ENCODE data around the gene SMKR1. TPM values are rescaled to one million over a fixed set of nuclear protein-coding genes. Genes with fewer than 3 reads are reported as not detected.

The SMKR1 gene
- total and polyA plus RNA-seq, 10 donors: 0.91 to 2.2 (median 1.4) TPM; not detected in 5

Small RNA genes within 50 kb of the gene (small RNA-seq; reads per million reads assigned to genes)
- gene RNU1-72P: 0 reads per million in 4 donors
- 0 reads per million in 4 donors for gene SNRPGP3

Other genes starting within 250 kb of the SMKR1 start
- gene STRIP2, start 68.1 kb upstream of the SMKR1 start, total RNA-seq: 1 to 10 TPM in 5 of 7 donors, under 1 TPM in 2; 0.60 to 2.2 (median 1.3) TPM
- gene STRIP2, start 68.1 kb upstream of the SMKR1 start, polyA plus RNA-seq: 1 to 10 TPM in 2 of 3 donors, under 1 TPM in 1; 0.97 to 1.7 (median 1.2) TPM
- gene NRF1, start 109.2 kb downstream of the SMKR1 start, total RNA-seq: 10 to 100 TPM; 14.7 to 27.9 (median 25.4) TPM
- gene NRF1, start 109.2 kb downstream of the SMKR1 start, polyA plus RNA-seq: 10 to 100 TPM in 1 of 3 donors, 1 to 10 TPM in 2; 6.7 to 11.6 (median 8.8) TPM

All from spleen (tissue), 11 donors.